Peyer's patch (tissue), 4 donors: ENCODE results near the gene C1orf35.

ENCODE experiments used
- POLR2A ChIP-seq, 2 donors: fragments of 450-650 bp; IDR thresholded peaks; one replicate each; pipeline ENCODE4 v1.5.1; 2017; ENCODE audit warnings: antibody characterized with exemption in 2 of 2, mild to moderate bottlenecking in 2 of 2, moderate library complexity in 2 of 2
- TF ChIP-seq, protein P1 (sequence below), 6 experiments: fragments of 450-650 bp in 4 of 6; fragments of 200-600 bp in 2 of 6; sonication (generic) in 1 of 6; IDR thresholded peaks; one replicate each; pipeline ENCODE4 v1.5.1; 2017 to 2019; ENCODE audit warnings: antibody characterized with exemption in 6 of 6, mild to moderate bottlenecking in 3 of 6, moderate library complexity in 1 of 6

DNA sequence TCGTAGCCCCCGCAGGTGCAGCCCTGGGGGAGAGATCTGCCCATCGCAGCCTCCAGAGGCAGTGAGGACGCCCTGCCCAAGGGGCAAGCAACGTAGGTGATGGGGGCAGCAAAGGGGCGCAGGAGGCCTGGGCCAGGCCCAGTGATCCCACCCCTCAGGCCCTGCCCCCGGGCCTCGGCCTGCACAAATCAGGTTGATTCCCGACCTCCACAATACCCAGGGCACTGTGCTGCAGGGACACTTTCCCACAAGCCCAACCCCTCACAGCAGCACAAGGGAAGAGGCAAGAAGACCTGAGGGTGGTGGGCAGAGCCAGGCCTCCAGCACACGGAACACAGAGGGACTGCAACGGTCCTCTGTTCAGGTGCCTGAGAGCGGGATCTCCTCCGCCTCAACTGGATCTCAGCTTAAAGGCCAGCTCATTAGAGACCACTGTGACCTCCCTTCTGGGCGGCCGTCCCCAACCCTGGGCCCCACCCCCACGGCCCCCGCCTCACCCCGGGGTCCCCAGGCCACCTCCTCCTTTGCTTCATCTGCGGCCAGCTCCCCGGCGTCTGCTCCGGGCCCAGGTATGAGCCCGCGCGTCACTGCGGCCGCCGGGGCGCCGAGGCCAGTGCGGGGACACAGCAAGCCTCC, 21.4 kb downstream of the C1orf35 start:
- TF ChIP-seq, protein P1, sequence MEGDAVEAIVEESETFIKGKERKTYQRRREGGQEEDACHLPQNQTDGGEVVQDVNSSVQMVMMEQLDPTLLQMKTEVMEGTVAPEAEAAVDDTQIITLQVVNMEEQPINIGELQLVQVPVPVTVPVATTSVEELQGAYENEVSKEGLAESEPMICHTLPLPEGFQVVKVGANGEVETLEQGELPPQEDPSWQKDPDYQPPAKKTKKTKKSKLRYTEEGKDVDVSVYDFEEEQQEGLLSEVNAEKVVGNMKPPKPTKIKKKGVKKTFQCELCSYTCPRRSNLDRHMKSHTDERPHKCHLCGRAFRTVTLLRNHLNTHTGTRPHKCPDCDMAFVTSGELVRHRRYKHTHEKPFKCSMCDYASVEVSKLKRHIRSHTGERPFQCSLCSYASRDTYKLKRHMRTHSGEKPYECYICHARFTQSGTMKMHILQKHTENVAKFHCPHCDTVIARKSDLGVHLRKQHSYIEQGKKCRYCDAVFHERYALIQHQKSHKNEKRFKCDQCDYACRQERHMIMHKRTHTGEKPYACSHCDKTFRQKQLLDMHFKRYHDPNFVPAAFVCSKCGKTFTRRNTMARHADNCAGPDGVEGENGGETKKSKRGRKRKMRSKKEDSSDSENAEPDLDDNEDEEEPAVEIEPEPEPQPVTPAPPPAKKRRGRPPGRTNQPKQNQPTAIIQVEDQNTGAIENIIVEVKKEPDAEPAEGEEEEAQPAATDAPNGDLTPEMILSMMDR (IDR thresholded peaks at IDR 0.05), result no peak
- no peak for TF ChIP-seq POLR2A (IDR thresholded peaks at IDR 0.05)
